ENCODE measurements around the gene MTMR10.

The MTMR10 gene

DNA sequence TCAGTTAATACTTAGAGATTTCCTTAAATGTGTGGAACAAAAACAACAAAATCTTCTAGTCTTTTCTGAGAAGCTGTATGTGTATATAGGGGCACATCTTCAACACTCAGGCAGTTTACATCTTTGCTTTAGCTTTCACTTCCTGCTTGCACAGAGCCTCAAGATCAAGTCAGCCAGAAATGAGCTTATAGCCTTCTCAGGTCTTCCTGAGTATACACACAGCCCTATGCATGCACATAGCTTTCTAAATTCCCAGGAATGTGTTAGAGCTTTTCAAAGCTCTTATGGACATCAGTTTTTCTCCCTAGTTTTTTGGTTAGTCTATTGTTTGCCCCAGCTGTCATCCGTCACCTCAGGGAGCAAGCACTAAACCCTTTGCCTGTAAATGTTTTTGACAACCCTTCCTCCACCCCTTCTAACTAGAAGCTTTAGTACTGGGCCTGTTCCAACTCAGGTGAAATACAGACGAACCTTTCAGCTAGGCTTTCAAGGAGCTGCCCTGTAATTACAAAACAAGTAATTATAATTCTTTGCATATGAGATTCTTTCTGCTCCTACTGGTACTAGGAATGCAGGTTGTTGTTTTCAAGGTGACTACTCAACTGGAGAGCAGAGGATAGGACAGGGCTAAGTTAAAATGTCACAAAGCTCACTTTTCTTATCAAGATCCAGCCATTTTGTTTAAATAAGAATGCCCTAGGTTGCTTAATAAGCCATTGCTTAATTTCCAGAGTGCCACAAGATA lies 22.6 kb upstream of the MTMR10 start:
- no peak for DNase-seq (ENCODE audit: low read depth)
- TF ChIP-seq, protein P1, sequence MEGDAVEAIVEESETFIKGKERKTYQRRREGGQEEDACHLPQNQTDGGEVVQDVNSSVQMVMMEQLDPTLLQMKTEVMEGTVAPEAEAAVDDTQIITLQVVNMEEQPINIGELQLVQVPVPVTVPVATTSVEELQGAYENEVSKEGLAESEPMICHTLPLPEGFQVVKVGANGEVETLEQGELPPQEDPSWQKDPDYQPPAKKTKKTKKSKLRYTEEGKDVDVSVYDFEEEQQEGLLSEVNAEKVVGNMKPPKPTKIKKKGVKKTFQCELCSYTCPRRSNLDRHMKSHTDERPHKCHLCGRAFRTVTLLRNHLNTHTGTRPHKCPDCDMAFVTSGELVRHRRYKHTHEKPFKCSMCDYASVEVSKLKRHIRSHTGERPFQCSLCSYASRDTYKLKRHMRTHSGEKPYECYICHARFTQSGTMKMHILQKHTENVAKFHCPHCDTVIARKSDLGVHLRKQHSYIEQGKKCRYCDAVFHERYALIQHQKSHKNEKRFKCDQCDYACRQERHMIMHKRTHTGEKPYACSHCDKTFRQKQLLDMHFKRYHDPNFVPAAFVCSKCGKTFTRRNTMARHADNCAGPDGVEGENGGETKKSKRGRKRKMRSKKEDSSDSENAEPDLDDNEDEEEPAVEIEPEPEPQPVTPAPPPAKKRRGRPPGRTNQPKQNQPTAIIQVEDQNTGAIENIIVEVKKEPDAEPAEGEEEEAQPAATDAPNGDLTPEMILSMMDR (conservative IDR thresholded peaks at IDR 0.05; ENCODE audit: low read depth, low read length): no peak
- H3K4me3 ChIP-seq (ENCODE audit: low read length): no peak overlapping the region

- H3K4me3 ChIP-seq (ENCODE audit: low read length): no peak overlapping the region
- TF ChIP-seq, protein P1 (conservative IDR thresholded peaks at IDR 0.05; ENCODE audit: low read depth, low read length): no peak
- DNase-seq (ENCODE audit: low read depth): no peak
Measured at GRCh38 chr15:31012455-31012854, 21.0 kb upstream of the MTMR10 start.

DNA sequence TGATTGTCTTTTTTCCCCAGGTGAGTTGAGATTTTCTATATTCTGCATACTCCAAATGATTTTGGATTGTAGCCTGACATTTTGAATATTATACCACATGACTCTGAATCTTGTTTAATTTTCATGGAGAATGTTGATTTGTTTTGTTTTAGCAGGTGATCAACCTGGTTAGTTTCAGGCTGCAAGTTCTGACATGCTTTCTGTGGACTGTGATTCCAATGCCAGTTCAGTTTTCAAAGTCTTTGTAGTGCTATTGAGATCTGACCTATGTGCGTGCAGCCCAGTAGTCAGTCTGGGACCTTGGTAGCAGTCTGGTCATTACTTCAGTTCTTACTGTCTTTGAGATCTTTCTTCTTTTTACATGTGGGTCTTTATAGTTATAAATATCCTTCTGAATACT lies 18.6 kb upstream of the MTMR10 start:
- H3K4me3 ChIP-seq (ENCODE audit: low read length): no peak overlapping the region
- TF ChIP-seq, protein P1 (conservative IDR thresholded peaks at IDR 0.05; ENCODE audit: low read depth, low read length): no peak
- no peak for DNase-seq (ENCODE audit: low read depth)

DNA sequence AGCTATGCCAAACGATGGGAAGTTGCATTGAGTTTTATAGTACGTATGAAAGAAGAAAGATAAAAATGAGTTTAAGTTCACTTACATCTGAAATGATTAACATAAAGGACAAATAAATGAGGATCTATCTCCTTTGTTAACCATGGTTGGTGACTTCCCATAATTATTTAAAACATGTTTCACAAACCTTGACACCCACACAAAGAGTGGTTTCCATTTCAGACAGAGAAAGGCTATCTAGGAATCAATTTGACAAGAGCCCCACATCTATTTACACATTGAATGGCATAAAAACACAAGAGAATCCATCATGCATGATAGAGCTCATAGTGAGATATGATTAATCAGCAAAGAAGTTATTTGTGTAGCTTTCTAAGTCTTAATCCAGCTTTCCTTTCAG lies 14.2 kb upstream of the MTMR10 start:
- TF ChIP-seq, protein P1 (conservative IDR thresholded peaks at IDR 0.05; ENCODE audit: low read depth, low read length): no peak
- no peak for DNase-seq (ENCODE audit: low read depth)
- no peak overlapping the region for H3K4me3 ChIP-seq (ENCODE audit: low read length)

- H3K4me3 ChIP-seq (ENCODE audit: low read length): no peak overlapping the region
Measured at GRCh38 chr15:31004220-31004733, 12.8 kb upstream of the MTMR10 start.

DNA sequence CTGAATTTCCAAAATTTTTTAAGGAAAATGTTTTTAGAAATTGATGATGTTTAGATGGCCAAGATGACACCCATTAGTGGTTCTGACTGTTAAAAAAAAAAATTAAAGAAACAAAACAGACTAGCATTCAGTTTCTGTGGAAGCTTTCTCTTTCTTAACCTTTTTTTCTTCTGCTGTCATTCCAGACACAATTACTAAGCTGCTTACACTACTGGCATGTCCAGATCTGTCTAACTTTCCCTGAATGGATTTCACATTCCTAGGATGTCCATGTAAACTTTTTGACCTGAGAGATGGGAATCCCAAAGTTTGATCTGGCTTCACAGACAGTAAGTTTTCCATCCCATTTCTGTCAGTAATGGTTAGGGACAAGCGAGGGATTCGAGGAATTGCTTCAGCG lies 10.3 kb upstream of the MTMR10 start:
- TF ChIP-seq, protein P1 (conservative IDR thresholded peaks at IDR 0.05; ENCODE audit: low read depth, low read length): no peak
- no peak overlapping the region for H3K4me3 ChIP-seq (ENCODE audit: low read length)
- no peak for DNase-seq (ENCODE audit: low read depth)

More at GRCh38 chr15:31004220-31004733, 12.8 kb upstream of the MTMR10 start:
- DNase-seq (ENCODE audit: low read depth): no peak
- TF ChIP-seq, protein P1 (conservative IDR thresholded peaks at IDR 0.05; ENCODE audit: low read depth, low read length): no peak

GRCh38 chr15:30999729-31000128 lies 8.3 kb upstream of the MTMR10 start:
- DNase-seq (ENCODE audit: low read depth): no peak
- H3K4me3 ChIP-seq (ENCODE audit: low read length): no peak overlapping the region
- TF ChIP-seq, protein P1 (conservative IDR thresholded peaks at IDR 0.05; ENCODE audit: low read depth, low read length): no peak
